ENCODE results near the gene LYPD5. TPM values are rescaled to one million over a fixed set of nuclear protein-coding genes. Genes with fewer than 3 reads are reported as not detected.
A peak's percentile ranks its signal among the peaks of the same experiment; 100 is the strongest.
"Not testable (repeated sequence)": the region's sequence is repeated elsewhere in the genome, so short reads cannot be mapped to it uniquely, and the experiment has no call there.

Gene LYPD5
- total RNA-seq, 1 donor from 2014 or later: 2.0 TPM

- DNase-seq (ENCODE audit: low spot score in 2 of 2) (no peak), FAIRE-seq (no peak)
These were observed 22.4 kb downstream of the LYPD5 start for GRCh38 chr19:43779820-43780219.

- DNase-seq (ENCODE audit: low spot score in 2 of 2) (no peak), FAIRE-seq (no peak)
These were observed 23.0 kb downstream of the LYPD5 start for GRCh38 chr19:43779147-43779819.

GRCh38 chr19:43778651-43779050 lies 23.6 kb downstream of the LYPD5 start:
- DNase-seq (ENCODE audit: low spot score in 2 of 2) (no peak), FAIRE-seq (no peak)

GRCh38 chr19:43777163-43777695 lies 25.0 kb downstream of the LYPD5 start:
- FAIRE-seq (no peak), DNase-seq (ENCODE audit: low spot score in 2 of 2) (peak in 1 of 2 donors; percentile 44)

- FAIRE-seq (no peak), DNase-seq (ENCODE audit: low spot score in 2 of 2) (no peak)
These were observed 26.0 kb downstream of the LYPD5 start for GRCh38 chr19:43776286-43776685.

GRCh38 chr19:43775299-43775890 lies 26.9 kb downstream of the LYPD5 start:
- DNase-seq (ENCODE audit: low spot score in 2 of 2) (no peak), FAIRE-seq (no peak)

GRCh38 chr19:43774940-43775258 lies 27.3 kb downstream of the LYPD5 start:
- DNase-seq (ENCODE audit: low spot score in 2 of 2); FAIRE-seq: not testable (repeated sequence)

- peak; percentile 59 to 86 for DNase-seq (ENCODE audit: low spot score in 2 of 2)
- no peak for FAIRE-seq
These were observed 27.9 kb downstream of the LYPD5 start for GRCh38 chr19:43774103-43774939.

GRCh38 chr19:43773725-43774102 lies 28.5 kb downstream of the LYPD5 start:
- no peak for FAIRE-seq

GRCh38 chr19:43769256-43769655 lies 33.0 kb downstream of the LYPD5 start:
- FAIRE-seq (no peak), DNase-seq (ENCODE audit: low spot score in 2 of 2) (no peak)

More at GRCh38 chr19:43773725-43774102, 28.5 kb downstream of the LYPD5 start:
- DNase-seq (ENCODE audit: low spot score in 2 of 2): no peak

- DNase-seq (ENCODE audit: low spot score in 2 of 2) (no peak), FAIRE-seq (no peak)
These were observed 33.8 kb downstream of the LYPD5 start for GRCh38 chr19:43768273-43769050.

GRCh38 chr19:43767818-43768217 lies 34.4 kb downstream of the LYPD5 start:
- DNase-seq (ENCODE audit: low spot score in 2 of 2): no peak
- FAIRE-seq: no peak

- no peak for FAIRE-seq
- DNase-seq (ENCODE audit: low spot score in 2 of 2): no peak
These were observed 34.9 kb downstream of the LYPD5 start for GRCh38 chr19:43767316-43767715.

- no peak for FAIRE-seq
- no peak for DNase-seq (ENCODE audit: low spot score in 2 of 2)
These were observed 35.5 kb downstream of the LYPD5 start for GRCh38 chr19:43766755-43767043.

- DNase-seq (ENCODE audit: low spot score in 2 of 2): no peak
- no peak for FAIRE-seq
These were observed 37.0 kb downstream of the LYPD5 start for GRCh38 chr19:43765109-43765876.

- not testable (repeated sequence) for FAIRE-seq; DNase-seq (ENCODE audit: low spot score in 2 of 2)
These were observed 37.6 kb downstream of the LYPD5 start for GRCh38 chr19:43764684-43765083.

GRCh38 chr19:43763473-43763939 lies 38.7 kb downstream of the LYPD5 start:
- FAIRE-seq (no peak), DNase-seq (ENCODE audit: low spot score in 2 of 2) (no peak)

GRCh38 chr19:43762814-43763213 lies 39.4 kb downstream of the LYPD5 start:
- FAIRE-seq: no peak
- DNase-seq (ENCODE audit: low spot score in 2 of 2): no peak

- FAIRE-seq: no peak
- DNase-seq (ENCODE audit: low spot score in 2 of 2): no peak
These were observed 41.3 kb downstream of the LYPD5 start for GRCh38 chr19:43760941-43761340.

- DNase-seq (ENCODE audit: low spot score in 2 of 2): no peak
- no peak for FAIRE-seq
These were observed 42.7 kb downstream of the LYPD5 start for GRCh38 chr19:43759515-43759914.
